SU-DHL-6 (cell line): ENCODE measurements around the gene UCHL1.

Experiments
- CTCF ChIP-seq: fragments of 200-600 bp; sonication (generic); IDR thresholded peaks from one replicate; pipeline ENCODE4 v1.5.1; 2017; ENCODE audit warnings: antibody characterized with exemption, mild to moderate bottlenecking, low read length, moderate library complexity; ENCODE audit not compliant: insufficient read depth, poor library complexity, severe bottlenecking
- EZH2phosphoT487 ChIP-seq: fragments of 200-600 bp; sonication (generic), shearing (Covaris generic); conservative IDR thresholded peaks from 2 replicates; pipeline ENCODE4 v1.6.1; 2018; ENCODE audit warnings: mild to moderate bottlenecking, antibody characterized with exemption, low read length, moderate library complexity, mixed read lengths

GRCh38 chr4:41215155-41215554, 41.6 kb upstream of the UCHL1 start:
- TF ChIP-seq CTCF (no peak), EZH2phosphoT487 (no peak)
